ENCODE results near the gene ALPI. TPM values are rescaled to one million over a fixed set of nuclear protein-coding genes. Genes with fewer than 3 reads are reported as not detected.

The ALPI gene
- total RNA-seq, 4 donors from 2014 or later = not detected

- ATAC-seq (ENCODE audit: low FRiP score) (no peak), DNase-seq (ENCODE audit: low spot score) (no peak)
Observed at GRCh38 chr2:232458051-232458660, 2.2 kb downstream of the ALPI start.

DNA sequence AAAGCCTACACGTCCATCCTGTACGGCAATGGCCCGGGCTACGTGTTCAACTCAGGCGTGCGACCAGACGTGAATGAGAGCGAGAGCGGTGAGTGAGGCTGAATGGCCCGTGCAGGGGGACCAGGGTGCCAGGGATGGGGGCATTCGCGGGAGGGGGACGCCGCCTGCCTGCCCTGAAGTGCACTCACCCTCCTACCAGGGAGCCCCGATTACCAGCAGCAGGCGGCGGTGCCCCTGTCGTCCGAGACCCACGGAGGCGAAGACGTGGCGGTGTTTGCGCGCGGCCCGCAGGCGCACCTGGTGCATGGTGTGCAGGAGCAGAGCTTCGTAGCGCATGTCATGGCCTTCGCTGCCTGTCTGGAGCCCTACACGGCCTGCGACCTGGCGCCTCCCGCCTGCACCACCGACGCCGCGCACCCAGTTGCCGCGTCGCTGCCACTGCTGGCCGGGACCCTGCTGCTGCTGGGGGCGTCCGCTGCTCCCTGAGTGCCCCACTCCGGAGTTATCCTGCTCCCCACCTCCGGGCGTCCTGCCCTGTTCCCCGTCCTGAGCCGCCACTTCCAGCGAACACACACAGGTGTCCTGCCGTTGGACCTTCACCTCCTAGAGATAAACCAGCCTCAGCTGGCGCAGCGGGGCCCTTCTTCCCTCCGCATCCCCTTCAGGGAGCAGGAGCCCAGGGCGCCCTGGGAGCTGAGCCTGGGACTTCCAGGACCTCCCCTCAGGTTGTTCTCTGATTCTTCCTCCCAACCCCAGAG lies 2.9 kb downstream of the ALPI start:
- DNase-seq (ENCODE audit: low spot score) = no peak
- no peak for TF ChIP-seq CTCF (IDR thresholded peaks at IDR 0.05)
- ATAC-seq (ENCODE audit: low FRiP score) = no peak

More at GRCh38 chr2:232458051-232458660, 2.2 kb downstream of the ALPI start:
- no peak for TF ChIP-seq CTCF (IDR thresholded peaks at IDR 0.05)

GRCh38 chr2:232459419-232460035 lies 3.6 kb downstream of the ALPI start:
- ATAC-seq (ENCODE audit: low FRiP score) (no peak), DNase-seq (ENCODE audit: low spot score) (no peak)
- no peak for TF ChIP-seq CTCF (IDR thresholded peaks at IDR 0.05)

DNA sequence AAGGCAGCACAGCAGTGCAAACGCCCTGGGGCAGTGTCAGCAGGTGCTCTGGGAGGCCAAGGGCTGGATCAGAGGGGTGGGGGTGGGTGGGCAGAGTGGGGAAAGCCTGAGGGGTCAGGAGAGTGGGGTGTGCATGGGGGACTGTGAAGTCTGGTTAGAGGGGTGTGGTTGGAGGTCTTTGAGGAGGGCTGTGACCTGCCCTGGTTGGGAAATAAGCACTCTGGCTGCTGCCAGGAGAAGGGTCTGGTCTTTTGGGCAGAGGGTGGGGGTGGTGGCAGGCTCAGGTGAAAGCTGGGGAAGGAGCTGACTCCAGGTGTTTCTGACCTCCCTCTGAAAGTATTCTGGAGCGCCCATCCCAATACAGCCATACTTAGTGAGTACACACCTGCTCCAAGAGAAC lies 4.2 kb downstream of the ALPI start:
- TF ChIP-seq CTCF (IDR thresholded peaks at IDR 0.05) = no peak
- no peak for DNase-seq (ENCODE audit: low spot score)
- no peak for ATAC-seq (ENCODE audit: low FRiP score)

GRCh38 chr2:232463701-232464543 lies 8.0 kb downstream of the ALPI start:
- TF ChIP-seq CTCF (IDR thresholded peaks at IDR 0.05) = no peak
- DNase-seq (ENCODE audit: low spot score) (no peak), ATAC-seq (ENCODE audit: low FRiP score) (no peak)

GRCh38 chr2:232464544-232464885 lies 8.6 kb downstream of the ALPI start:
- no peak for TF ChIP-seq CTCF (IDR thresholded peaks at IDR 0.05)
- ATAC-seq (ENCODE audit: low FRiP score) = no peak
- no peak for DNase-seq (ENCODE audit: low spot score)
